AML-193 (cell line): Measurements from ENCODE around the gene HNRNPC.
A peak's percentile ranks its signal among the peaks of the same experiment; 100 is the strongest.
"Not testable (repeated sequence)": the region's sequence is repeated elsewhere in the genome, so short reads cannot be mapped to it uniquely, and the experiment has no call there.

Experiments
- DNase-seq, 2 experiments: peaks; one replicate each; lab custom pipeline; 2025; lab: John Stamatoyannopoulos, UW

HNRNPC gene

GRCh38 chr14:21268617-21269251, 508 bp downstream of the HNRNPC start:
- peak; percentile 20 to 45 for DNase-seq

- no peak for DNase-seq
Observed at GRCh38 chr14:21267886-21268616, 1.2 kb downstream of the HNRNPC start.

- DNase-seq, result no peak
Observed at GRCh38 chr14:21267431-21267845, 1.8 kb downstream of the HNRNPC start.

- DNase-seq, result peak; percentile 21 to 22
Observed at GRCh38 chr14:21264025-21264801, 5.0 kb downstream of the HNRNPC start.

- no peak for DNase-seq
Observed at GRCh38 chr14:21263284-21264024, 5.8 kb downstream of the HNRNPC start.

- no peak for DNase-seq
Observed at GRCh38 chr14:21262410-21262809, 6.8 kb downstream of the HNRNPC start.

GRCh38 chr14:21261824-21262223, 7.4 kb downstream of the HNRNPC start:
- no peak for DNase-seq

- DNase-seq, result no peak
Observed at GRCh38 chr14:21258889-21259787, 10.1 kb downstream of the HNRNPC start.

- DNase-seq, result no peak
Observed at GRCh38 chr14:21258005-21258888, 11.0 kb downstream of the HNRNPC start.

- no peak for DNase-seq
Observed at GRCh38 chr14:21257394-21257909, 11.8 kb downstream of the HNRNPC start.

- peak in 1 of 2 experiments; percentile 35 for DNase-seq
Observed at GRCh38 chr14:21256539-21257393, 12.5 kb downstream of the HNRNPC start.

GRCh38 chr14:21256102-21256447, 13.2 kb downstream of the HNRNPC start:
- not testable (repeated sequence) for DNase-seq

- DNase-seq, result no peak
Observed at GRCh38 chr14:21255385-21256101, 13.7 kb downstream of the HNRNPC start.

- DNase-seq, result no peak
Observed at GRCh38 chr14:21252149-21252548, 17.1 kb downstream of the HNRNPC start.

GRCh38 chr14:21251215-21251614, 18.0 kb downstream of the HNRNPC start:
- no peak for DNase-seq

GRCh38 chr14:21248739-21249411, 20.4 kb downstream of the HNRNPC start:
- DNase-seq, result no peak

- no peak for DNase-seq
Observed at GRCh38 chr14:21248338-21248737, 20.9 kb downstream of the HNRNPC start.

GRCh38 chr14:21245813-21246212, 23.4 kb downstream of the HNRNPC start:
- no peak for DNase-seq
